Measurements from ENCODE around the gene RGS14.
"Not testable (repeated sequence)": the region's sequence is repeated elsewhere in the genome, so short reads cannot be mapped to it uniquely, and the experiment has no call there.

The RGS14 gene

GRCh38 chr5:177367323-177367848 lies 9.7 kb downstream of the RGS14 start:
- DNase-seq, result no peak

GRCh38 chr5:177367981-177368868 lies 10.5 kb downstream of the RGS14 start:
- no peak for DNase-seq

GRCh38 chr5:177368869-177369644 lies 11.3 kb downstream of the RGS14 start:
- peak; percentile 26 for DNase-seq

- no peak for DNase-seq
Observed at GRCh38 chr5:177369645-177370440, 12.1 kb downstream of the RGS14 start.

GRCh38 chr5:177370488-177371119 lies 12.9 kb downstream of the RGS14 start:
- peak; percentile 90 for DNase-seq

GRCh38 chr5:177371120-177372033 lies 13.7 kb downstream of the RGS14 start:
- no peak for DNase-seq

- DNase-seq, result no peak
Observed at GRCh38 chr5:177372034-177372896, 14.5 kb downstream of the RGS14 start.

GRCh38 chr5:177372910-177373309 lies 15.2 kb downstream of the RGS14 start:
- no peak for DNase-seq

GRCh38 chr5:177373806-177374205 lies 16.1 kb downstream of the RGS14 start:
- DNase-seq, result no peak

GRCh38 chr5:177374211-177374610 lies 16.5 kb downstream of the RGS14 start:
- no peak for DNase-seq

GRCh38 chr5:177375516-177375915 lies 17.8 kb downstream of the RGS14 start:
- not testable (repeated sequence) for DNase-seq

- DNase-seq, result no peak
Observed at GRCh38 chr5:177376107-177376506, 18.4 kb downstream of the RGS14 start.

GRCh38 chr5:177377851-177378776 lies 20.4 kb downstream of the RGS14 start:
- no peak for DNase-seq

- peak; percentile 89 for DNase-seq
Observed at GRCh38 chr5:177378884-177379883, 21.5 kb downstream of the RGS14 start.

- no peak for DNase-seq
Observed at GRCh38 chr5:177380805-177381126, 23.0 kb downstream of the RGS14 start.

GRCh38 chr5:177382423-177383029 lies 24.8 kb downstream of the RGS14 start:
- peak; percentile 12 for DNase-seq

- DNase-seq, result no peak
Observed at GRCh38 chr5:177383181-177383580, 25.5 kb downstream of the RGS14 start.

All from HCEC 1CT (cell line).